T-helper 1 cell treated with Interleukin-12 subunit alpha and Interleukin-12 subunit beta and Interleukin-4 antibody, amounts not matched to agents 30 ng/mL and 1 ng/mL, for 36 hours (primary cell): Measurements from ENCODE around the gene SLC30A1. TPM values are rescaled to one million over a fixed set of nuclear protein-coding genes. Genes with fewer than 3 reads are reported as not detected.

ENCODE experiments used
- intact Hi-C: fragments of 100-400 bp; cut with micrococcal nuclease; formaldehyde crosslinking; loops from one replicate; pipeline ENCODE4 v1.15.1; 2024
- total RNA-seq: library from RNA; stranded (reverse); gene quantifications from 2 replicates; pipeline ENCODE4 v1.2.3, GENCODE V29; 2022

The SLC30A1 gene
- total RNA-seq, 1 donor from 2014 or later: 12.9 TPM

- intact Hi-C loops: no loop called here
Measured at GRCh38 chr1:211607754-211608473, 29.0 kb upstream of the SLC30A1 start.

- intact Hi-C loops: loop anchor here (1.0 kb wide), 1 partner anchor 28 kb away; the partner anchor contains the start of gene SLC30A1
Measured at GRCh38 chr1:211606914-211607753, 28.2 kb upstream of the SLC30A1 start.

GRCh38 chr1:211606332-211606913, 27.5 kb upstream of the SLC30A1 start:
- intact Hi-C loops: loop anchor here (1.0 kb wide), 1 partner anchor 27 kb away; the partner anchor contains the start of gene SLC30A1

- intact Hi-C loops: loop anchor here (1.0 kb wide), 1 partner anchor 26 kb away; the partner anchor contains the start of gene SLC30A1
Measured at GRCh38 chr1:211605603-211606331, 26.8 kb upstream of the SLC30A1 start.

- intact Hi-C loops: no loop called here
Measured at GRCh38 chr1:211605034-211605433, 26.1 kb upstream of the SLC30A1 start.

- intact Hi-C loops: no loop called here
Measured at GRCh38 chr1:211604548-211604947, 25.6 kb upstream of the SLC30A1 start.

- intact Hi-C loops: no loop called here
Measured at GRCh38 chr1:211603713-211604112, 24.8 kb upstream of the SLC30A1 start.

GRCh38 chr1:211603191-211603701, 24.3 kb upstream of the SLC30A1 start:
- intact Hi-C loops: no loop called here

- intact Hi-C loops: no loop called here
Measured at GRCh38 chr1:211601982-211602670, 23.2 kb upstream of the SLC30A1 start.

GRCh38 chr1:211601159-211601558, 22.2 kb upstream of the SLC30A1 start:
- intact Hi-C loops: no loop called here

- intact Hi-C loops: no loop called here
Measured at GRCh38 chr1:211599250-211599649, 20.3 kb upstream of the SLC30A1 start.

- intact Hi-C loops: no loop called here
Measured at GRCh38 chr1:211598514-211598913, 19.6 kb upstream of the SLC30A1 start.

GRCh38 chr1:211596418-211597181, 17.6 kb upstream of the SLC30A1 start:
- intact Hi-C loops: no loop called here

- intact Hi-C loops: no loop called here
Measured at GRCh38 chr1:211595419-211595818, 16.5 kb upstream of the SLC30A1 start.

- intact Hi-C loops: no loop called here
Measured at GRCh38 chr1:211591980-211592493, 13.1 kb upstream of the SLC30A1 start.

- intact Hi-C loops: no loop called here
Measured at GRCh38 chr1:211589782-211590721, 11.1 kb upstream of the SLC30A1 start.

- intact Hi-C loops: no loop called here
Measured at GRCh38 chr1:211588711-211589110, 9.8 kb upstream of the SLC30A1 start.

- intact Hi-C loops: no loop called here
Measured at GRCh38 chr1:211587123-211587522, 8.2 kb upstream of the SLC30A1 start.
